C4-2B (cell line): ENCODE results near the gene TNFAIP1.

Source experiments
- CTCF ChIP-seq: fragments of 450-650 bp; conservative IDR thresholded peaks from 2 replicates; pipeline ENCODE4 v1.5.1; 2017; ENCODE audit warnings: mild to moderate bottlenecking
- ZFX ChIP-seq: fragments of 450-650 bp; IDR thresholded peaks from 2 replicates; pipeline ENCODE4 v1.6.1; 2017

DNA sequence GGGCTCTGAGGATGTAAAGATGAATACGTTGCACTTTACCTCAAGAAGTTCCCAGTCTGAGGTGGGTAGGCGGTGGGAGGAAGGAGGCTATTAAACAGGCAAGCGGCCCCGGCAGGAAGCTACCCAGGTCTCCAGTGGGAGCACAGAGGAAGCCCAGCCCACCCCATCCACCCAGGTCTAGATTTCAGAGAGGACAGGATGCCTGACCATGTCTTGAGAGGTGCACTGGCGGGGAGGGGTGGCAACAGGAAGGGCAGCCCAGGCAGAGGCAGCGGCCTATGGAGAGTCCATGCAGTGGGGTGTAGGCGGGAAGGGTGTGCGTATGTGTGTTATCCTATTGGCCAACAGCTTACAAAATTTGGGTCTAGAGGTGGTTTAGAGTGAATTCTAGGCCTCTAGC, 49.8 kb downstream of the TNFAIP1 start:
- TF ChIP-seq CTCF, result no peak
- TF ChIP-seq ZFX, result no peak
